ENCODE results near the gene NKX1-1.

DNA sequence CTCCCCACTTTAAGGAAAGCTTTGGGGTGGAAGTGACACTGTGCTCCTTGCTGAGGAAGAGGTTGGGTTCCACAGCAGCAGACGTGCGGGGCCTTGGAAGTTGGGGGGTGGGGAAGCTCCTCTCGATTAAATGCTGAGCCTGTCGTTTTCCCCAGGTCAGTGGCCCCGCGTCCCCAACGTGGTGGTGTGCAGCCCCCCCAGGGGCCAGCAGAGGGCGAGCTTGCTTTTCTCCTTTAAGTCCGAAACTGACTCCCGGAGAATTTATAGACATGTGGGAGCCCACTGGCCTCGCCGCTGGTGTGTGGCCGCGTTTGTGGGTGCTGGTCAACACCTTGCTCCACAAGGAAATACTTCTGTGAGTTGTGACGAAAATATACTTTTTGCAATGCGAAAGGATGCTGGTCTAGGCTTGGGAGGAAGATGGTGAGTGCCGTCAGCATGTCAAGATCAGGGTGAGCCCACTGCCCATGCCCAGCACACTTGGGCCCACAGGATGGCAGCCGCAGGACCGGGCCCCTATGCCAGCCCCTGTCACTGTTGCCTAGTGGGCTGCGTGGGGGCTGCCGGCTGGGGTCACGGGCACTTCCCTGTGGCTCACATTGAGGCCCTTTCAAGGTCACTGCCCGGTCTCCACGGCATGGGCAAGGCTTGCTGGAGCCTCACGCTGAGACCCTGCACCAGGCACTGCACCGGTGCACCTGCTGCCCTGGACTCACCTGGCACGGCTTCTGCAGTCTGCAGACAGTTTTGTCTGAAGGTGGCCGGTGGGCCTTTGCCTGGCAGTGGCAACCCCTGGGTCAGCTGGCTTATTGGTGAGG, 49.9 kb downstream of the NKX1-1 start:
- TF ChIP-seq, protein P1, sequence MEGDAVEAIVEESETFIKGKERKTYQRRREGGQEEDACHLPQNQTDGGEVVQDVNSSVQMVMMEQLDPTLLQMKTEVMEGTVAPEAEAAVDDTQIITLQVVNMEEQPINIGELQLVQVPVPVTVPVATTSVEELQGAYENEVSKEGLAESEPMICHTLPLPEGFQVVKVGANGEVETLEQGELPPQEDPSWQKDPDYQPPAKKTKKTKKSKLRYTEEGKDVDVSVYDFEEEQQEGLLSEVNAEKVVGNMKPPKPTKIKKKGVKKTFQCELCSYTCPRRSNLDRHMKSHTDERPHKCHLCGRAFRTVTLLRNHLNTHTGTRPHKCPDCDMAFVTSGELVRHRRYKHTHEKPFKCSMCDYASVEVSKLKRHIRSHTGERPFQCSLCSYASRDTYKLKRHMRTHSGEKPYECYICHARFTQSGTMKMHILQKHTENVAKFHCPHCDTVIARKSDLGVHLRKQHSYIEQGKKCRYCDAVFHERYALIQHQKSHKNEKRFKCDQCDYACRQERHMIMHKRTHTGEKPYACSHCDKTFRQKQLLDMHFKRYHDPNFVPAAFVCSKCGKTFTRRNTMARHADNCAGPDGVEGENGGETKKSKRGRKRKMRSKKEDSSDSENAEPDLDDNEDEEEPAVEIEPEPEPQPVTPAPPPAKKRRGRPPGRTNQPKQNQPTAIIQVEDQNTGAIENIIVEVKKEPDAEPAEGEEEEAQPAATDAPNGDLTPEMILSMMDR (IDR thresholded peaks at IDR 0.05; ENCODE audit: poor library complexity, severe bottlenecking): peak; percentile 88
- peak; percentile 29 for TF ChIP-seq MXI1 (conservative IDR thresholded peaks at IDR 0.05; ENCODE audit: poor library complexity, severe bottlenecking)
- no peak for TF ChIP-seq EP300 (conservative IDR thresholded peaks at IDR 0.05; ENCODE audit: poor library complexity, severe bottlenecking)
- TF ChIP-seq TAF1 (IDR thresholded peaks at IDR 0.05; ENCODE audit: low read depth): no peak
- TF ChIP-seq EZH2 (IDR thresholded peaks at IDR 0.05; ENCODE audit: borderline replicate concordance, insufficient read depth, low read length, poor library complexity, severe bottlenecking): no peak

All from neural cell (in vitro differentiated cells).